HepG2 (cell line): ENCODE results near the gene SOX9. TPM values are rescaled to one million over a fixed set of nuclear protein-coding genes. Genes with fewer than 3 reads are reported as not detected.

Experiments used
- ATAC-seq: fragments of 200-7000 bp; cut with Tn5 transposase; 3 replicates; pipeline ENCODE4 v1.9.1; 2020; ENCODE audit warnings: mild to moderate bottlenecking, moderate library complexity
- BruUV-seq: library from RNA; stranded (reverse); fragments of 400-500 nt; replicated peaks from 2 replicates; lab custom pipeline; 2021; lab: Mats Ljungman, UMichigan
- CTCF ChIA-PET: fragments of 300-600 bp; formaldehyde crosslinking; extraction: SDS; loops from one replicate; lab custom pipeline; 2021; ENCODE audit warnings: low total read pairs, inconsistent platforms, low intra/inter-chr PET ratio; lab: Yijun Ruan, JAX
- POLR2A ChIA-PET: fragments of 350-600 bp; sonication (Branson Sonifier 250); formaldehyde crosslinking; loops from one replicate; lab custom pipeline; 2020; ENCODE audit warnings: antibody characterized with exemption, inconsistent platforms; lab: Yijun Ruan, JAX
- DNase-seq: peaks from one replicate; pipeline ENCODE4 v3.0.0-alpha.2; 2015; ENCODE audit warnings: low spot score
- FAIRE-seq: peaks from 3 replicates; lab custom pipeline; 2011; peaks lifted over from hg19 to GRCh38; lab: Jason Lieb, UNC
- H2AFZ ChIP-seq: one replicate; pipeline ENCODE4 v1.6.1; 2011; ENCODE audit warnings: low read length, inconsistent platforms
- H3K27ac ChIP-seq: fragments of 300-600 bp; 3 replicates; pipeline ENCODE4 v1.8.0; 2011; ENCODE audit warnings: mixed run types, mild to moderate bottlenecking, mixed read lengths, low read length, inconsistent platforms; ENCODE audit not compliant: insufficient read depth; ENCODE audit errors: extremely low read length
- H3K27me3 ChIP-seq, 2 experiments: fragments of 200-600 bp in 1 of 2; 2 replicates in 1 of 2; 3 replicates in 1 of 2; pipeline versions ENCODE4 v1.6.0 to v1.8.0; 2011; ENCODE audit warnings: low read length in 2 of 2, mild to moderate bottlenecking in 2 of 2, moderate library complexity in 2 of 2, inconsistent platforms in 1 of 2; ENCODE audit not compliant: insufficient read depth in 2 of 2, control insufficient read depth in 1 of 2
- H3K36me3 ChIP-seq, 2 experiments: fragments of 200-600 bp in 1 of 2; replicated peaks in 1 of 2; 2 replicates in 1 of 2; 3 replicates in 1 of 2; pipeline versions ENCODE4 v1.5.1 to v1.8.0; 2011; ENCODE audit warnings: low read length in 2 of 2, inconsistent platforms in 1 of 2; ENCODE audit not compliant: insufficient read depth in 2 of 2, control insufficient read depth in 1 of 2
- H3K4me1 ChIP-seq: 2 replicates; pipeline ENCODE4 v1.5.1; 2012; ENCODE audit warnings: low read length, inconsistent platforms; ENCODE audit not compliant: insufficient read depth
- H3K4me2 ChIP-seq: 2 replicates; pipeline ENCODE4 v1.6.0; 2011; ENCODE audit warnings: low read depth, low read length, inconsistent platforms
- H3K4me3 ChIP-seq, 3 experiments: fragments of 200-600 bp in 1 of 3; sonication (generic), shearing (Covaris generic) in 1 of 3; replicated peaks in 1 of 3; 2 replicates each; pipeline ENCODE4 v1.5.1; 2011 to 2016; ENCODE audit warnings: low read length in 3 of 3, inconsistent platforms in 2 of 3, low read depth in 2 of 3, mild to moderate bottlenecking in 2 of 3, control low read depth in 1 of 3, mixed read lengths in 1 of 3; ENCODE audit not compliant: insufficient read depth in 1 of 3
- H3K79me2 ChIP-seq: one replicate; pipeline ENCODE4 v1.6.1; 2011; ENCODE audit warnings: low read length, inconsistent platforms; ENCODE audit not compliant: insufficient read depth
- H3K9ac ChIP-seq: 2 replicates; pipeline ENCODE4 v1.6.0; 2011; ENCODE audit warnings: mild to moderate bottlenecking, low read depth, low read length, inconsistent platforms; ENCODE audit not compliant: insufficient read depth
- H3K9me3 ChIP-seq: 2 replicates; pipeline ENCODE4 v1.5.1; 2012; ENCODE audit warnings: mild to moderate bottlenecking, low read length
- H4K20me1 ChIP-seq: 2 replicates; pipeline ENCODE4 v1.6.0; 2011; ENCODE audit warnings: inconsistent platforms, mild to moderate bottlenecking, low read length, moderate library complexity; ENCODE audit not compliant: insufficient read depth
- CEBPG ChIP-seq: IDR thresholded peaks from 2 replicates; pipeline ENCODE4 v1.6.1; 2016
- CREB1 ChIP-seq, 2 experiments: fragments of 450-650 bp in 1 of 2; IDR thresholded peaks; 2 replicates each; pipeline ENCODE4 v1.6.1; 2016 to 2017; ENCODE audit warnings: control low read depth in 1 of 2, mild to moderate bottlenecking in 1 of 2, missing compliant biosample characterization in 1 of 2, missing genetic modification characterization in 1 of 2
- GTF3A ChIP-seq: sonication (generic); formaldehyde crosslinking; conservative IDR thresholded peaks from 2 replicates; pipeline ENCODE4 v1.4.0; 2020; ENCODE audit warnings: mild to moderate bottlenecking, missing genetic modification reagents
- HIC2 ChIP-seq: sonication (generic); formaldehyde crosslinking; IDR thresholded peaks from 2 replicates; pipeline ENCODE4 v1.9.0; 2022; ENCODE audit warnings: low read depth, missing genetic modification reagents
- MATR3 ChIP-seq: sonication (generic); formaldehyde crosslinking; IDR thresholded peaks from 2 replicates; pipeline ENCODE4 v1.4.0; 2020; ENCODE audit warnings: missing genetic modification reagents
- NFYB ChIP-seq: sonication (generic); formaldehyde crosslinking; IDR thresholded peaks from 2 replicates; pipeline ENCODE4 v1.4.0; 2020; ENCODE audit warnings: missing genetic modification reagents
- SKI ChIP-seq: fragments of 450-650 bp; IDR thresholded peaks from one replicate; pipeline ENCODE4 v1.6.1; 2018; ENCODE audit warnings: mild to moderate bottlenecking; ENCODE audit not compliant: partially characterized antibody
- ZNF296 ChIP-seq: sonication (generic); formaldehyde crosslinking; conservative IDR thresholded peaks from 2 replicates; pipeline ENCODE4 v1.5.0; 2020; ENCODE audit warnings: mild to moderate bottlenecking, missing genetic modification reagents
- ZSCAN22 ChIP-seq: sonication (generic); formaldehyde crosslinking; IDR thresholded peaks from 2 replicates; pipeline ENCODE4 v1.4.0; 2020; ENCODE audit warnings: mild to moderate bottlenecking, missing genetic modification reagents
- WGBS: methylation state at CpG from one replicate; pipeline ENCODE4 v1.1.6; 2017; ENCODE audit warnings: low lambda C conversion rate; 5-methylcytosine and 5-hydroxymethylcytosine counted together
- in situ Hi-C: cut with HindIII; loops from 2 replicates; pipeline ENCODE4 v1.10.0; 2017; ENCODE audit warnings: low pct_unique_long_range_greater_than_20kb; ENCODE audit not compliant: extremely low pct_ligation_motif_present
- intact Hi-C: fragments of 100-400 bp; cut with micrococcal nuclease; formaldehyde crosslinking; loops from one replicate; pipeline ENCODE4 v1.10.0; 2022; ENCODE audit not compliant: unreplicated experiment
- polyA plus RNA-seq, 8 experiments: library from polyadenylated mRNA; depleted of rRNA in 3 of 8; stranded (reverse) in 7 of 8; unstranded in 1 of 8; fragments of >200 nt; fragmentation: Illumina TruSeq in 4 of 8; extraction: Trizol in 4 of 8; gene quantifications; 2 replicates each; pipeline versions ENCODE4 v1.2.1 to v1.2.3, GENCODE V29; 2011 to 2016; ENCODE audit warnings: low read depth in 4 of 8, missing spikeins in 1 of 8, mixed read lengths in 1 of 8; ENCODE audit not compliant: insufficient read depth in 1 of 8
- total RNA-seq, 5 experiments: library from RNA; depleted of rRNA; stranded (reverse); fragments of >200 nt; fragmentation: Illumina TruSeq; extraction: Trizol; gene quantifications; 2 replicates each; pipeline ENCODE4 v1.2.3, GENCODE V29; 2016; ENCODE audit warnings: low read depth in 1 of 5
- TF ChIP-seq, protein P1 (sequence below): sonication (generic); formaldehyde crosslinking; IDR thresholded peaks from 2 replicates; pipeline ENCODE4 v1.4.0; 2020; ENCODE audit warnings: missing genetic modification reagents

Gene SOX9
- total and polyA plus RNA-seq, 2 of the 13 experiments (the other 11 are each of a cell fraction or from before 2014, with no cell fraction given), result 16.1 to 27.6 TPM

DNA sequence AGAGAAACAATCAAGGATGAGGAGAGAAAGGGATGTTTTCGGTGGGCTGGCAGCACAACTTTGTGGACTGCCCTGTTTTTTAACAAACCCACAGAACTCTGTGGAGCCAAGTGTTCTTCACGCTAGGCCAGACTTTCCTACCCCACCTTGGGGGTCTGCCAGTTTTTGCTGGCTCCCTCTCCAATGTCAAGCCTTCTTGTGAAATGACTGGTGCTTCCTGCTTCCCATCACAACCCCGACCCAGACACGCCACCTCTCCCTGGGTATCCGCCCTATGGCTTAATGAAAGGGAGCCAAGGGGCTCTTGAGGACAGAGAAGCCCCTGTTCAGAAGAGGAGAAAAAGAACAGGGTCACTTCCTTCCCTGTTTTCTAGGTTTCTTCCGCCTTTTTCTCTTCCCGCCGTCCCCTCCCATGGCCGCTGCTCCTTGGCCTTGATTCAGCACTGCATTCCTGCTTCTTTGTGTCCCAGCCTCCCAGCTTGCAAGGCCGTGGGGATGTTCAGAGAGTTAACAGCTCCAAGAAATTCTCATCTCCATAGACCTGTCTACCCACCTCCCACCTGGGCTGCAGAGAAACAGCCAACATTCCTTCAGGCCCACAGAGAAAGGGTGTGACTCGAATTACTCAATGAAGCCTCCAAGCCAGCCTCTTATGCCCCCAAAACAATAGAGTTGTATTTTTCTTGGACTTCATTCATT lies 16.5 kb upstream of the SOX9 start (continued):
- TF ChIP-seq HIC2 (no peak), CEBPG (CRISPR knock-in tag) (no peak), ZSCAN22 (CRISPR knock-in tag) (no peak), GTF3A (no peak)

GRCh38 chr17:72104863-72105234 lies 16.0 kb upstream of the SOX9 start:
- H3K27me3 ChIP-seq, result no peaks in the 10 kb centered on the region
- no peaks in the 10 kb centered on the region for H3K79me2 ChIP-seq
- no peak overlapping the region for H3K9ac ChIP-seq
- POLR2A ChIA-PET, result no interaction called here
- no TSS peak for BruUV-seq
- ATAC-seq, result no peak
- no peak overlapping the region for H2AFZ ChIP-seq
- intact Hi-C loops (no loop called here), in situ Hi-C loops (no loop called here)
- no peak overlapping the region for H3K4me2 ChIP-seq
- no peaks in the 10 kb centered on the region; the same call in 1 of the 2 replicates for H4K20me1 ChIP-seq
- no peak for FAIRE-seq
- TF ChIP-seq NFYB (no peak), SKI (no peak), CREB1 (IDR thresholded peaks at IDR 0.05) (peak; percentile 70), CREB1 (CRISPR knock-in tag; IDR thresholded peaks at IDR 0.05) (no peak), MATR3 (CRISPR knock-in tag) (no peak), ZNF296 (CRISPR knock-in tag) (no peak)
- TF ChIP-seq, protein P1, sequence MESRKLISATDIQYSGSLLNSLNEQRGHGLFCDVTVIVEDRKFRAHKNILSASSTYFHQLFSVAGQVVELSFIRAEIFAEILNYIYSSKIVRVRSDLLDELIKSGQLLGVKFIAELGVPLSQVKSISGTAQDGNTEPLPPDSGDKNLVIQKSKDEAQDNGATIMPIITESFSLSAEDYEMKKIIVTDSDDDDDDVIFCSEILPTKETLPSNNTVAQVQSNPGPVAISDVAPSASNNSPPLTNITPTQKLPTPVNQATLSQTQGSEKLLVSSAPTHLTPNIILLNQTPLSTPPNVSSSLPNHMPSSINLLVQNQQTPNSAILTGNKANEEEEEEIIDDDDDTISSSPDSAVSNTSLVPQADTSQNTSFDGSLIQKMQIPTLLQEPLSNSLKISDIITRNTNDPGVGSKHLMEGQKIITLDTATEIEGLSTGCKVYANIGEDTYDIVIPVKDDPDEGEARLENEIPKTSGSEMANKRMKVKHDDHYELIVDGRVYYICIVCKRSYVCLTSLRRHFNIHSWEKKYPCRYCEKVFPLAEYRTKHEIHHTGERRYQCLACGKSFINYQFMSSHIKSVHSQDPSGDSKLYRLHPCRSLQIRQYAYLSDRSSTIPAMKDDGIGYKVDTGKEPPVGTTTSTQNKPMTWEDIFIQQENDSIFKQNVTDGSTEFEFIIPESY, result no peak
- CTCF ChIA-PET, result no interaction called here
- no peak overlapping the region for H3K27ac ChIP-seq
- peaks cover 26% of the 10 kb centered on the region for H3K4me1 ChIP-seq
- 78% methylated on average over 6 of the region's 6 CpGs for WGBS
- H3K36me3 ChIP-seq, result no peaks in the 10 kb centered on the region
- no peaks in the 10 kb centered on the region for H3K9me3 ChIP-seq
- DNase-seq, result no peak
- H3K4me3 ChIP-seq, result no peak overlapping the region
